ENCODE data around the gene CFAP206.

Gene CFAP206

GRCh38 chr6:87408721-87409155, 966 bp downstream of the CFAP206 start:
- no peak for TF ChIP-seq CEBPB (IDR thresholded peaks at IDR 0.05)
- no peak for TF ChIP-seq EGR1 (IDR thresholded peaks at IDR 0.05)
- no peak for TF ChIP-seq REST (IDR thresholded peaks at IDR 0.05; ENCODE audit: low read depth)
- no peak for TF ChIP-seq NFIC (IDR thresholded peaks at IDR 0.05)
- no peak for TF ChIP-seq TEAD4 (IDR thresholded peaks at IDR 0.05)
- TF ChIP-seq, protein P1, sequence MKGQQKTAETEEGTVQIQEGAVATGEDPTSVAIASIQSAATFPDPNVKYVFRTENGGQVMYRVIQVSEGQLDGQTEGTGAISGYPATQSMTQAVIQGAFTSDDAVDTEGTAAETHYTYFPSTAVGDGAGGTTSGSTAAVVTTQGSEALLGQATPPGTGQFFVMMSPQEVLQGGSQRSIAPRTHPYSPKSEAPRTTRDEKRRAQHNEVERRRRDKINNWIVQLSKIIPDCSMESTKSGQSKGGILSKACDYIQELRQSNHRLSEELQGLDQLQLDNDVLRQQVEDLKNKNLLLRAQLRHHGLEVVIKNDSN (IDR thresholded peaks at IDR 0.05), result no peak
- no peak for TF ChIP-seq ZBTB7A (IDR thresholded peaks at IDR 0.05; ENCODE audit: low read depth)
- no peak for TF ChIP-seq EP300 (IDR thresholded peaks at IDR 0.05; ENCODE audit: borderline replicate concordance)
- TF ChIP-seq TAF1 (IDR thresholded peaks at IDR 0.05; ENCODE audit: low read depth), result no peak
- TF ChIP-seq TCF12 (IDR thresholded peaks at IDR 0.05; ENCODE audit: low read depth), result no peak
- no peak for TF ChIP-seq RAD21 (IDR thresholded peaks at IDR 0.05; ENCODE audit: low read depth)
- TF ChIP-seq YY1 (IDR thresholded peaks at IDR 0.05; ENCODE audit: low read depth), result no peak
- TF ChIP-seq FOXM1 (IDR thresholded peaks at IDR 0.05; ENCODE audit: borderline replicate concordance, low read depth), result no peak
- TF ChIP-seq MAX (IDR thresholded peaks at IDR 0.05), result no peak
- no peak for TF ChIP-seq CREB1 (IDR thresholded peaks at IDR 0.05; ENCODE audit: low read depth)

GRCh38 chr6:87419266-87419665, 11.5 kb downstream of the CFAP206 start:
- TF ChIP-seq TCF12 (IDR thresholded peaks at IDR 0.05; ENCODE audit: low read depth) (no peak), CEBPB (IDR thresholded peaks at IDR 0.05) (no peak), CREB1 (IDR thresholded peaks at IDR 0.05; ENCODE audit: low read depth) (no peak), REST (IDR thresholded peaks at IDR 0.05; ENCODE audit: low read depth) (no peak), TAF1 (IDR thresholded peaks at IDR 0.05; ENCODE audit: low read depth) (no peak), MAX (IDR thresholded peaks at IDR 0.05) (no peak), NFIC (IDR thresholded peaks at IDR 0.05) (no peak), EP300 (IDR thresholded peaks at IDR 0.05; ENCODE audit: borderline replicate concordance) (no peak), ZBTB7A (IDR thresholded peaks at IDR 0.05; ENCODE audit: low read depth) (no peak), EGR1 (IDR thresholded peaks at IDR 0.05) (no peak), FOXM1 (IDR thresholded peaks at IDR 0.05; ENCODE audit: borderline replicate concordance, low read depth) (no peak), RAD21 (IDR thresholded peaks at IDR 0.05; ENCODE audit: low read depth) (no peak), YY1 (IDR thresholded peaks at IDR 0.05; ENCODE audit: low read depth) (no peak), TEAD4 (IDR thresholded peaks at IDR 0.05) (no peak)
- TF ChIP-seq, protein P1 (IDR thresholded peaks at IDR 0.05), result no peak

GRCh38 chr6:87420360-87420759, 12.6 kb downstream of the CFAP206 start:
- TF ChIP-seq TAF1 (IDR thresholded peaks at IDR 0.05; ENCODE audit: low read depth), result no peak
- no peak for TF ChIP-seq EP300 (IDR thresholded peaks at IDR 0.05; ENCODE audit: borderline replicate concordance)
- TF ChIP-seq ZBTB7A (IDR thresholded peaks at IDR 0.05; ENCODE audit: low read depth), result no peak

GRCh38 chr6:87421576-87421975, 13.8 kb downstream of the CFAP206 start:
- TF ChIP-seq EP300 (IDR thresholded peaks at IDR 0.05; ENCODE audit: borderline replicate concordance) (no peak), TCF12 (IDR thresholded peaks at IDR 0.05; ENCODE audit: low read depth) (no peak), YY1 (IDR thresholded peaks at IDR 0.05; ENCODE audit: low read depth) (no peak), REST (IDR thresholded peaks at IDR 0.05; ENCODE audit: low read depth) (no peak), CREB1 (IDR thresholded peaks at IDR 0.05; ENCODE audit: low read depth) (no peak), FOXM1 (IDR thresholded peaks at IDR 0.05; ENCODE audit: borderline replicate concordance, low read depth) (no peak), ZBTB7A (IDR thresholded peaks at IDR 0.05; ENCODE audit: low read depth) (no peak), EGR1 (IDR thresholded peaks at IDR 0.05) (no peak), RAD21 (IDR thresholded peaks at IDR 0.05; ENCODE audit: low read depth) (no peak), CEBPB (IDR thresholded peaks at IDR 0.05) (no peak)

Data from Ishikawa (cell line).